Epithelial cell of proximal tubule (primary cell): Measurements from ENCODE around the gene TSPAN18. TPM values are rescaled to one million over a fixed set of nuclear protein-coding genes. Genes with fewer than 3 reads are reported as not detected.

Experiments
- DNase-seq: peaks from one replicate; pipeline ENCODE4 v3.0.0-alpha.2; 2011; ENCODE audit warnings: low read depth
- H3K4me3 ChIP-seq: 2 replicates; pipeline ENCODE4 v1.5.1; 2011; ENCODE audit warnings: low read depth, mild to moderate bottlenecking, low read length
- CTCF ChIP-seq: conservative IDR thresholded peaks from 2 replicates; pipeline ENCODE4 v1.5.1; 2012; ENCODE audit warnings: low read depth, mild to moderate bottlenecking, low read length
- total RNA-seq: library from RNA; depleted of rRNA; stranded (reverse); fragments of >200 nt; gene quantifications from 2 replicates; pipeline ENCODE4 v1.2.3, GENCODE V29; 2015

The TSPAN18 gene
- total RNA-seq, 1 donor from 2014 or later: 1.6 TPM

- TF ChIP-seq CTCF: no peak
- DNase-seq: no peak
- no peak overlapping the region for H3K4me3 ChIP-seq
Observed at GRCh38 chr11:44791316-44791925, 64.7 kb downstream of the TSPAN18 start.

- no peak for TF ChIP-seq CTCF
- DNase-seq: no peak
- no peak overlapping the region for H3K4me3 ChIP-seq
Observed at GRCh38 chr11:44792171-44792570, 65.4 kb downstream of the TSPAN18 start.

GRCh38 chr11:44793350-44794090 is 66.8 kb downstream of the TSPAN18 start:
- no peak overlapping the region for H3K4me3 ChIP-seq
- DNase-seq: no peak
- no peak for TF ChIP-seq CTCF

GRCh38 chr11:44795803-44796535 is 69.2 kb downstream of the TSPAN18 start:
- TF ChIP-seq CTCF: no peak
- DNase-seq: no peak
- H3K4me3 ChIP-seq: no peak overlapping the region

GRCh38 chr11:44797051-44797450 is 70.3 kb downstream of the TSPAN18 start:
- no peak for DNase-seq
- TF ChIP-seq CTCF: no peak

GRCh38 chr11:44797886-44798606 is 71.3 kb downstream of the TSPAN18 start:
- TF ChIP-seq CTCF: no peak
- H3K4me3 ChIP-seq: no peak overlapping the region
- DNase-seq: no peak

More at GRCh38 chr11:44797051-44797450, 70.3 kb downstream of the TSPAN18 start:
- no peak overlapping the region for H3K4me3 ChIP-seq
